K562 (cell line): Measurements from ENCODE around the gene SMIM3. TPM values are rescaled to one million over a fixed set of nuclear protein-coding genes. Genes with fewer than 3 reads are reported as not detected.

ENCODE experiments used
- ATAC-seq: fragments of 200-7000 bp; cut with Tn5 transposase; 3 replicates; pipeline ENCODE4 v1.9.1; 2020; ENCODE audit warnings: moderate library complexity
- BruUV-seq: library from RNA; stranded (reverse); fragments of 400-500 nt; replicated peaks from 2 replicates; lab custom pipeline; 2021; lab: Mats Ljungman, UMichigan
- CTCF ChIA-PET: fragments of 300-600 bp; formaldehyde crosslinking; extraction: SDS; loops from one replicate; lab custom pipeline; 2021; ENCODE audit warnings: low intra/inter-chr PET ratio; lab: Yijun Ruan, JAX
- POLR2A ChIA-PET: fragments of 300-600, 350-650 bp; sonication (Branson Sonifier 250); formaldehyde crosslinking; extraction: SDS; loops from one replicate; lab custom pipeline; 2021; ENCODE audit warnings: antibody characterized with exemption, inconsistent platforms; lab: Yijun Ruan, JAX
- DNase-seq, 4 experiments: peaks; one replicate each; pipeline versions ENCODE4 v3.0.0 to v3.0.0-alpha.2; 2011 to 2018; ENCODE audit warnings: low spot score in 3 of 4, mixed read lengths in 3 of 4; ENCODE audit errors: extremely low read depth in 1 of 4
- FAIRE-seq: peaks from 2 replicates; lab custom pipeline; 2011; peaks lifted over from hg19 to GRCh38; lab: Jason Lieb, UNC
- H2AFZ ChIP-seq: 2 replicates; pipeline ENCODE4 v1.6.0; 2011; ENCODE audit warnings: low read depth, low read length, control low read depth, inconsistent platforms
- H3K27ac ChIP-seq: fragments of 200-600 bp; 3 replicates; pipeline ENCODE4 v1.8.0; 2011; ENCODE audit warnings: low read depth, mild to moderate bottlenecking, control low read depth, inconsistent platforms, low read length, moderate library complexity, mixed read lengths; ENCODE audit errors: extremely low read depth
- H3K27me3 ChIP-seq, 2 experiments: fragments of 300-600 bp in 1 of 2; 2 replicates in 1 of 2; 3 replicates in 1 of 2; pipeline versions ENCODE4 v1.6.0 to v1.8.0; 2011; ENCODE audit warnings: inconsistent platforms in 2 of 2, low read length in 2 of 2, mild to moderate bottlenecking in 1 of 2, mixed read lengths in 1 of 2, moderate library complexity in 1 of 2; ENCODE audit not compliant: control insufficient read depth in 2 of 2, insufficient read depth in 2 of 2
- H3K36me3 ChIP-seq: fragments of 300-600 bp; 3 replicates; pipeline ENCODE4 v1.8.0; 2011; ENCODE audit warnings: mild to moderate bottlenecking, low read length, inconsistent platforms; ENCODE audit not compliant: control insufficient read depth, insufficient read depth
- H3K4me1 ChIP-seq, 2 experiments: fragments of 200-600 bp in 1 of 2; replicated peaks in 1 of 2; 2 replicates in 1 of 2; 3 replicates in 1 of 2; pipeline versions ENCODE4 v1.5.1 to v1.8.0; 2011; ENCODE audit warnings: inconsistent platforms in 2 of 2, low read length in 2 of 2, mild to moderate bottlenecking in 1 of 2, mixed read lengths in 1 of 2, moderate library complexity in 1 of 2; ENCODE audit not compliant: control insufficient read depth in 2 of 2, insufficient read depth in 2 of 2
- H3K4me2 ChIP-seq: 2 replicates; pipeline ENCODE4 v1.6.1; 2011; ENCODE audit warnings: low read length, control low read depth, inconsistent platforms, mixed read lengths; ENCODE audit not compliant: insufficient read depth
- H3K4me3 ChIP-seq: fragments of 200-600 bp; sonication (generic), shearing (Covaris generic); 2 replicates; pipeline ENCODE4 v1.5.1; 2016; ENCODE audit warnings: control low read depth, inconsistent platforms
- H3K79me2 ChIP-seq: fragments of 200-600 bp; 3 replicates; pipeline ENCODE4 v1.8.0; 2011; ENCODE audit warnings: low read length, inconsistent platforms; ENCODE audit not compliant: control insufficient read depth, insufficient read depth
- H3K9ac ChIP-seq, 2 experiments: 2 replicates each; pipeline versions ENCODE4 v1.6.0 to v1.6.1; 2011; ENCODE audit warnings: low read depth in 2 of 2, low read length in 2 of 2, control low read depth in 1 of 2, inconsistent platforms in 1 of 2, mild to moderate bottlenecking in 1 of 2, mixed read lengths in 1 of 2; ENCODE audit not compliant: insufficient read depth in 1 of 2
- H3K9me1 ChIP-seq: one replicate; pipeline ENCODE4 v1.6.0; 2011; ENCODE audit warnings: inconsistent platforms, mild to moderate bottlenecking, low read length, moderate library complexity; ENCODE audit not compliant: control insufficient read depth, insufficient read depth
- H3K9me3 ChIP-seq: replicated peaks from 2 replicates; pipeline ENCODE4 v1.5.1; 2011; ENCODE audit warnings: low read depth, low read length, inconsistent platforms; ENCODE audit not compliant: control insufficient read depth, insufficient read depth
- H4K20me1 ChIP-seq: replicated peaks from 2 replicates; pipeline ENCODE4 v1.6.1; 2011; ENCODE audit warnings: low read length, inconsistent platforms, mixed read lengths; ENCODE audit not compliant: control insufficient read depth, insufficient read depth
- ZNF518B ChIP-seq: fragments of 250-450 bp; sonication (Bioruptor Pico); IDR thresholded peaks from 2 replicates; pipeline ENCODE4 v1.5.0; 2021; ENCODE audit warnings: mild to moderate bottlenecking, moderate library complexity
- ZNF75A ChIP-seq: fragments of 450-650 bp; formaldehyde crosslinking; IDR thresholded peaks from 2 replicates; pipeline ENCODE4 v1.4.0; 2020; ENCODE audit warnings: mild to moderate bottlenecking
- WGBS: fragments of 100-300 bp; shearing (Covaris generic); methylation state at CpG from one replicate; pipeline ENCODE4 v1.1.6; 2016; ENCODE audit warnings: low coverage, mixed read lengths; ENCODE audit not compliant: insufficient coverage; ENCODE audit errors: missing lambda C conversion rate; 5-methylcytosine and 5-hydroxymethylcytosine counted together
- in situ Hi-C: fragments of 300-500 bp; cut with MboI; formaldehyde crosslinking; loops from 4 replicates; pipeline ENCODE4 v1.15.0; 2018; ENCODE audit warnings: inconsistent platforms, mixed read lengths
- intact Hi-C: fragments of 100-400 bp; cut with micrococcal nuclease; formaldehyde crosslinking; loops from 2 replicates; pipeline ENCODE4 v1.14.2; 2022
- polyA plus RNA-seq, 8 experiments: library from polyadenylated mRNA; depleted of rRNA in 4 of 8; stranded (reverse) in 5 of 8; unstranded in 3 of 8; fragments of >200 nt; fragmentation: Nextera tagmentation in 2 of 8; fragmentation: Illumina TruSeq in 1 of 8; extraction: Ambion mirVana in 2 of 8; extraction: Trizol in 1 of 8; gene quantifications; 2 replicates each; pipeline versions ENCODE4 v1.2.1 to v1.2.3, GENCODE V29; 2011 to 2014; ENCODE audit warnings: inconsistent platforms in 1 of 8, missing spikeins in 1 of 8
- total RNA-seq, 7 experiments: library from RNA; depleted of rRNA in 6 of 7; stranded (reverse); fragments of >200 nt in 6 of 7; fragmentation: Illumina TruSeq in 2 of 7; extraction: Trizol in 2 of 7; gene quantifications; 2 replicates each; pipeline versions ENCODE4 v1.2.1 to v1.2.3, GENCODE V29; 2011 to 2021; ENCODE audit warnings: low replicate concordance in 1 of 7

Gene SMIM3
- total and polyA plus RNA-seq, 9 of the 15 experiments (the other 6 are each of a cell fraction or from before 2014, with no cell fraction given), result 4.1 to 27.7 (median 13.6) TPM

GRCh38 chr5:150751096-150751891 is 27.3 kb upstream of the SMIM3 start:
- intact Hi-C loops (no loop called here), in situ Hi-C loops (no loop called here)
- POLR2A ChIA-PET, result interaction anchor here (0.6 to 1.5 kb wide), 5 partner anchors 8 to 194 kb away, joined by 3 to 5 read pairs (median 5); no protein-coding TSS in a partner anchor
- CTCF ChIA-PET, result interaction anchor here (0.5 kb wide), 1 partner anchor 16 kb away, joined by 7 read pairs; no protein-coding TSS in a partner anchor
- no TSS peak for BruUV-seq
- FAIRE-seq, result no peak
- ATAC-seq, result peak; percentile 33
- Histone ChIP-seq H3K27ac (peak overlapping the region; percentile 54; the same call in 1 of the 3 replicates), H4K20me1 (no peaks in the 10 kb centered on the region), H3K4me3 (no peak overlapping the region), H3K9ac (0 out of 4 replicates have a peak overlapping the region, but pooled peaks of 1 of the 2 experiments have one; percentile 11), H3K9me1 (no peaks in the 10 kb centered on the region), H3K27me3 (no peaks in the 10 kb centered on the region), H2AFZ (no peak overlapping the region), H3K9me3 (no peaks in the 10 kb centered on the region), H3K79me2 (peaks cover 64% of the 10 kb centered on the region), H3K36me3 (peaks cover 68% of the 10 kb centered on the region), H3K4me1 (peaks cover 0 to 7% of the 10 kb centered on the region in 2 experiments; a peak in 2 of 5 replicates), H3K4me2 (no peak overlapping the region; the same call in 1 of the 2 replicates)
- no peak for DNase-seq
- TF ChIP-seq ZNF518B (CRISPR knock-in tag) (no peak), ZNF75A (CRISPR knock-in tag) (0 out of 2 replicates have a peak, but pooled peaks have one; percentile 35)
- 29% methylated on average over 3 of the region's 3 CpGs for WGBS
